Uterus (tissue), 2 donors: ENCODE results near the gene ASCC1.

Experiments
- CTCF ChIP-seq, 4 experiments: fragments of 200-600 bp in 2 of 4; fragments of 450-650 bp in 2 of 4; sonication (generic) in 2 of 4; IDR thresholded peaks; one replicate each; pipeline ENCODE4 v1.5.1; 2016 to 2019; ENCODE audit warnings: antibody characterized with exemption in 4 of 4, mild to moderate bottlenecking in 2 of 4, moderate library complexity in 1 of 4
- POLR2A ChIP-seq, 2 donors: fragments of 450-650 bp; IDR thresholded peaks; one replicate each; pipeline ENCODE4 v1.6.1; 2016; ENCODE audit warnings: antibody characterized with exemption in 2 of 2, mild to moderate bottlenecking in 1 of 2, moderate library complexity in 1 of 2

GRCh38 chr10:72066318-72067284 lies 149.5 kb downstream of the ASCC1 start:
- TF ChIP-seq CTCF (IDR thresholded peaks at IDR 0.05) (no peak), POLR2A (IDR thresholded peaks at IDR 0.05) (no peak)
